ENCODE results near the gene ATMIN.

ATMIN gene

GRCh38 chr16:80991792-80992430 is 43.7 kb upstream of the ATMIN start:
- no peak for DNase-seq (ENCODE audit: low read depth)
- no peak for TF ChIP-seq CTCF (IDR thresholded peaks at IDR 0.05; ENCODE audit: control insufficient read depth, insufficient read depth, low read depth, low read length, missing control alignments)
- no peak overlapping the region for H3K4me3 ChIP-seq (ENCODE audit: control insufficient read depth, low read depth, low read length)

GRCh38 chr16:80992676-80993293 is 42.9 kb upstream of the ATMIN start:
- peak overlapping the region; percentile 9; the same call in 1 of the 2 replicates for H3K4me3 ChIP-seq (ENCODE audit: control insufficient read depth, low read depth, low read length)
- no peak for DNase-seq (ENCODE audit: low read depth)
- TF ChIP-seq CTCF (IDR thresholded peaks at IDR 0.05; ENCODE audit: control insufficient read depth, insufficient read depth, low read depth, low read length, missing control alignments), result no peak

- H3K4me3 ChIP-seq (ENCODE audit: control insufficient read depth, low read depth, low read length), result peak overlapping the region; percentile 9; the same call in 1 of the 2 replicates
These were observed 42.3 kb upstream of the ATMIN start for GRCh38 chr16:80993307-80993706.

GRCh38 chr16:80993834-80994233 is 41.8 kb upstream of the ATMIN start:
- no peak overlapping the region for H3K4me3 ChIP-seq (ENCODE audit: control insufficient read depth, low read depth, low read length)
- no peak for TF ChIP-seq CTCF (IDR thresholded peaks at IDR 0.05; ENCODE audit: control insufficient read depth, insufficient read depth, low read depth, low read length, missing control alignments)
- DNase-seq (ENCODE audit: low read depth), result no peak

More at GRCh38 chr16:80993307-80993706, 42.3 kb upstream of the ATMIN start:
- TF ChIP-seq CTCF (IDR thresholded peaks at IDR 0.05; ENCODE audit: control insufficient read depth, insufficient read depth, low read depth, low read length, missing control alignments), result no peak
- DNase-seq (ENCODE audit: low read depth), result peak; percentile 74

GRCh38 chr16:80994451-80994850 is 41.2 kb upstream of the ATMIN start:
- no peak for TF ChIP-seq CTCF (IDR thresholded peaks at IDR 0.05; ENCODE audit: control insufficient read depth, insufficient read depth, low read depth, low read length, missing control alignments)
- DNase-seq (ENCODE audit: low read depth), result no peak
- H3K4me3 ChIP-seq (ENCODE audit: control insufficient read depth, low read depth, low read length), result no peak overlapping the region

- DNase-seq (ENCODE audit: low read depth), result no peak
- H3K4me3 ChIP-seq (ENCODE audit: control insufficient read depth, low read depth, low read length), result no peak overlapping the region
- no peak for TF ChIP-seq CTCF (IDR thresholded peaks at IDR 0.05; ENCODE audit: control insufficient read depth, insufficient read depth, low read depth, low read length, missing control alignments)
These were observed 38.9 kb upstream of the ATMIN start for GRCh38 chr16:80996688-80997138.
